ENCODE data around the gene IHH.

The IHH gene

GRCh38 chr2:219073413-219074129 lies 12.8 kb upstream of the IHH start:
- no peak for FAIRE-seq

- FAIRE-seq, result no peak
These were observed 12.1 kb upstream of the IHH start for GRCh38 chr2:219072741-219073250.

GRCh38 chr2:219071131-219071816 lies 10.6 kb upstream of the IHH start:
- FAIRE-seq, result no peak

GRCh38 chr2:219065484-219065883 lies 4.8 kb upstream of the IHH start:
- no peak for FAIRE-seq

GRCh38 chr2:219062081-219062480 lies 1.4 kb upstream of the IHH start:
- no peak for FAIRE-seq

GRCh38 chr2:219059725-219060682 lies 717 bp downstream of the IHH start:
- FAIRE-seq, result no peak

- no peak for FAIRE-seq
These were observed 1.4 kb downstream of the IHH start for GRCh38 chr2:219059375-219059724.

- FAIRE-seq, result no peak
These were observed 2.0 kb downstream of the IHH start for GRCh38 chr2:219058541-219059374.

- FAIRE-seq, result no peak
These were observed 2.8 kb downstream of the IHH start for GRCh38 chr2:219057709-219058540.

GRCh38 chr2:219056896-219057708 lies 3.6 kb downstream of the IHH start:
- no peak for FAIRE-seq

- no peak for FAIRE-seq
These were observed 4.4 kb downstream of the IHH start for GRCh38 chr2:219056176-219056895.

- no peak for FAIRE-seq
These were observed 5.5 kb downstream of the IHH start for GRCh38 chr2:219054956-219055903.

GRCh38 chr2:219049282-219049681 lies 11.4 kb downstream of the IHH start:
- no peak for FAIRE-seq

GRCh38 chr2:219045937-219046550 lies 14.7 kb downstream of the IHH start:
- no peak for FAIRE-seq

GRCh38 chr2:219042750-219043149 lies 18.0 kb downstream of the IHH start:
- no peak for FAIRE-seq

- no peak for FAIRE-seq
These were observed 18.6 kb downstream of the IHH start for GRCh38 chr2:219042157-219042556.

GRCh38 chr2:219041252-219041651 lies 19.5 kb downstream of the IHH start, which contains the start of gene CFAP65:
Gene CFAP65, minus strand, starts transcription at chr2:219041516. Its CDS starts 2,468 bp downstream, at chr2:219039048.
- no peak for FAIRE-seq

GRCh38 chr2:219038600-219038999 lies 22.1 kb downstream of the IHH start:
- no peak for FAIRE-seq

All from islet of Langerhans (tissue), 1 donor.